Activated T-cell treated with anti-CD3 and anti-CD28 coated beads, Interleukin-2, amount 50 U/mL, for 4 hours (primary cell): ENCODE data around the gene NPIPA1. TPM values are rescaled to one million over a fixed set of nuclear protein-coding genes. Genes with fewer than 3 reads are reported as not detected.
"Not testable (repeated sequence)": the region's sequence is repeated elsewhere in the genome, so short reads cannot be mapped to it uniquely, and the experiment has no call there.

Experiments used
- ATAC-seq, 2 donors: fragments of 200-7000 bp; cut with Tn5 transposase; one replicate each; pipeline ENCODE4 v1.10.0; 2021
- DNase-seq: peaks from one replicate; pipeline ENCODE4 v3.0.0-alpha.2; 2020
- H3K27me3 Mint-ChIP-seq: one replicate; pipeline ENCODE4 v1.8.0; 2021; ENCODE audit warnings: low read depth, mixed read lengths
- H3K36me3 Mint-ChIP-seq: one replicate; pipeline ENCODE4 v1.8.0; 2022; ENCODE audit warnings: mixed read lengths; ENCODE audit not compliant: insufficient read depth
- H3K4me1 Mint-ChIP-seq: one replicate; pipeline ENCODE4 v1.8.0; 2021; ENCODE audit warnings: low read depth, mixed read lengths
- H3K4me3 Mint-ChIP-seq: one replicate; pipeline ENCODE4 v1.8.0; 2021; ENCODE audit warnings: mild to moderate bottlenecking, moderate library complexity, mixed read lengths
- H3K9me3 Mint-ChIP-seq: one replicate; pipeline ENCODE4 v1.8.0; 2021; ENCODE audit warnings: mixed read lengths
- total RNA-seq, 3 donors: library from RNA; stranded (reverse); gene quantifications; one replicate each; pipeline ENCODE4 v1.2.1, GENCODE V29; 2021

NPIPA1 gene
- total RNA-seq, 3 donors from 2014 or later: 53.8 to 75.8 (median 58.7) TPM

- not testable (repeated sequence) for DNase-seq, H3K36me3 Mint-ChIP-seq, ATAC-seq, H3K4me3 Mint-ChIP-seq, H3K27me3 Mint-ChIP-seq, H3K9me3 Mint-ChIP-seq
- H3K4me1 Mint-ChIP-seq: peaks cover 22% of the 10 kb centered on the region
These were observed 41.7 kb downstream of the NPIPA1 start for GRCh38 chr16:14978908-14979307.

GRCh38 chr16:14981234-14981633, 44.0 kb downstream of the NPIPA1 start:
- H3K27me3 Mint-ChIP-seq, H3K4me3 Mint-ChIP-seq, DNase-seq, ATAC-seq, H3K36me3 Mint-ChIP-seq, H3K9me3 Mint-ChIP-seq: not testable (repeated sequence)
- peaks cover 18% of the 10 kb centered on the region for H3K4me1 Mint-ChIP-seq

- H3K4me1 Mint-ChIP-seq: peaks cover 11% of the 10 kb centered on the region
- H3K27me3 Mint-ChIP-seq, DNase-seq, H3K4me3 Mint-ChIP-seq, ATAC-seq, H3K9me3 Mint-ChIP-seq: not testable (repeated sequence)
- H3K36me3 Mint-ChIP-seq: peaks cover 12% of the 10 kb centered on the region
These were observed 45.3 kb downstream of the NPIPA1 start for GRCh38 chr16:14982521-14982920.

GRCh38 chr16:14988092-14988491, 50.8 kb downstream of the NPIPA1 start:
- H3K4me1 Mint-ChIP-seq: peaks cover 17% of the 10 kb centered on the region
- DNase-seq, H3K9me3 Mint-ChIP-seq, H3K27me3 Mint-ChIP-seq, H3K4me3 Mint-ChIP-seq: not testable (repeated sequence)
- H3K36me3 Mint-ChIP-seq: peaks cover 33% of the 10 kb centered on the region
- ATAC-seq: peak in 1 of 2 donors; percentile 21

GRCh38 chr16:14988661-14989191, 51.5 kb downstream of the NPIPA1 start:
- H3K4me1 Mint-ChIP-seq: peaks cover 17% of the 10 kb centered on the region
- H3K9me3 Mint-ChIP-seq, DNase-seq, H3K4me3 Mint-ChIP-seq, H3K27me3 Mint-ChIP-seq: not testable (repeated sequence)
- ATAC-seq: peak in 1 of 2 donors; percentile 14
- H3K36me3 Mint-ChIP-seq: peaks cover 37% of the 10 kb centered on the region

- Mint-ChIP-seq H3K4me1 (peaks cover 20% of the 10 kb centered on the region), H3K36me3 (peaks cover 35% of the 10 kb centered on the region)
- not testable (repeated sequence) for H3K4me3 Mint-ChIP-seq, H3K9me3 Mint-ChIP-seq, H3K27me3 Mint-ChIP-seq, DNase-seq
- peak; percentile 18 to 38 for ATAC-seq
These were observed 52.3 kb downstream of the NPIPA1 start for GRCh38 chr16:14989291-14990281.

- H3K36me3 Mint-ChIP-seq: peaks cover 27% of the 10 kb centered on the region
- peaks cover 20% of the 10 kb centered on the region for H3K4me1 Mint-ChIP-seq
These were observed 56.3 kb downstream of the NPIPA1 start for GRCh38 chr16:14993277-14994151.

GRCh38 chr16:14996702-14997101, 59.5 kb downstream of the NPIPA1 start:
- not testable (repeated sequence) for H3K9me3 Mint-ChIP-seq, ATAC-seq, H3K4me3 Mint-ChIP-seq, H3K27me3 Mint-ChIP-seq, DNase-seq
- peaks cover 14% of the 10 kb centered on the region for H3K4me1 Mint-ChIP-seq
- H3K36me3 Mint-ChIP-seq: peaks cover 32% of the 10 kb centered on the region

More at GRCh38 chr16:14993277-14994151, 56.3 kb downstream of the NPIPA1 start:
- not testable (repeated sequence) for H3K27me3 Mint-ChIP-seq, H3K9me3 Mint-ChIP-seq, ATAC-seq, H3K4me3 Mint-ChIP-seq, DNase-seq

GRCh38 chr16:14998300-14998699, 61.1 kb downstream of the NPIPA1 start:
- H3K4me3 Mint-ChIP-seq, H3K27me3 Mint-ChIP-seq, ATAC-seq, H3K9me3 Mint-ChIP-seq, DNase-seq: not testable (repeated sequence)
- peaks cover 24% of the 10 kb centered on the region for H3K36me3 Mint-ChIP-seq
- H3K4me1 Mint-ChIP-seq: peaks cover 12% of the 10 kb centered on the region

- not testable (repeated sequence) for ATAC-seq, H3K27me3 Mint-ChIP-seq, H3K4me3 Mint-ChIP-seq, DNase-seq, H3K9me3 Mint-ChIP-seq, H3K4me1 Mint-ChIP-seq
- peaks cover 30% of the 10 kb centered on the region for H3K36me3 Mint-ChIP-seq
These were observed 62.6 kb downstream of the NPIPA1 start for GRCh38 chr16:14999845-15000244.

Other genes with a start within 250 kb of the NPIPA1 start
- not detected for gene PLA2G10, start 243.1 kb upstream of the NPIPA1 start, total RNA-seq
- 1 to 10 TPM; 1.5 to 4.9 (median 4.4) TPM for gene NPIPA3, start 234.0 kb upstream of the NPIPA1 start, total RNA-seq
- gene NPIPA2, start 194.9 kb upstream of the NPIPA1 start, total RNA-seq: 1 to 10 TPM in 2 of 3 donors, under 1 TPM in 1; 0.99 to 1.4 (median 1.3) TPM
- gene NOMO1, start 103.7 kb upstream of the NPIPA1 start, total RNA-seq: 10 to 100 TPM; 83.3 to 92.3 (median 86.1) TPM
- gene PDXDC1, start 37.6 kb downstream of the NPIPA1 start, total RNA-seq: 10 to 100 TPM; 53.5 to 62.6 (median 62.2) TPM
- gene NTAN1, start 118.6 kb downstream of the NPIPA1 start, total RNA-seq: 10 to 100 TPM; 17.6 to 18.6 (median 18.0) TPM
- 10 to 100 TPM; 47.5 to 60.7 (median 57.4) TPM for gene RRN3, start 156.8 kb downstream of the NPIPA1 start, total RNA-seq